ENCODE measurements around the gene PRR36. TPM values are rescaled to one million over a fixed set of nuclear protein-coding genes. Genes with fewer than 3 reads are reported as not detected.

PRR36 gene
- total RNA-seq, 2 donors from 2014 or later = 2.2 to 4.2 TPM

- WGBS = 90% methylated on average over 16 of the region's 20 CpGs
- no peaks in the 10 kb centered on the region for H3K36me3 ChIP-seq
These were observed 28.6 kb downstream of the PRR36 start for GRCh38 chr19:7845390-7846154.

DNA sequence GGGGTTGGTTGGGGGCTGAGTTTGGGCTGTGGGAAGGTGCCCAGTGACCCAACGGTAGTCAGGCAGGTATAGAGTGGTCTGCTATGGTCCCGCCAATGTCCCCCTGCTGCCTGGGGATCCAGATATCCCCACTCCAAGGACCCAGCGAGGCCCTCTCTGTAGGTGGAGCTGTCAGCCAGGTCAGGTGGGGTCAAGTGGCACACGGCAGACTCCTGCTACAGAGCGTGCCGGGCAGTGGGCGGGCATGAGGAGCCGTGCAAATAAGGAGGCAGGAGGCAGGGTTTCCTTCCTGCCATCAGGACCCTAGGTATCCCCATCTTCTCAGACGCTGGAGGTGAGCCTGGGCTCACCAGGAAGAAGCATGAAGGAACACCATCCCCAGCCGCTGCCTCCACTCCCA, 29.2 kb downstream of the PRR36 start:
- Histone ChIP-seq H3K4me1 (replicated peaks) (no peaks in the 10 kb centered on the region), H3K9me3 (no peaks in the 10 kb centered on the region), H3K4me3 (no peak overlapping the region), H3K36me3 (no peaks in the 10 kb centered on the region), H3K27me3 (replicated peaks; ENCODE audit: insufficient read depth) (no peaks in the 10 kb centered on the region), H3K27ac (no peak overlapping the region)
- no peak for DNase-seq (ENCODE audit: low spot score)
- no peak for TF ChIP-seq CTCF (IDR thresholded peaks at IDR 0.05)
- TF ChIP-seq POLR2AphosphoS5 (IDR thresholded peaks at IDR 0.05) = no peak
- WGBS = 82% methylated on average over 10 of the region's 10 CpGs
- intact Hi-C loops (cut with DNase I) = no loop called here

More at GRCh38 chr19:7845390-7846154, 28.6 kb downstream of the PRR36 start:
- DNase-seq (ENCODE audit: low spot score) = no peak
- intact Hi-C loops (cut with DNase I) = no loop called here
- Histone ChIP-seq H3K9me3 (no peaks in the 10 kb centered on the region), H3K4me3 (no peak overlapping the region), H3K27me3 (replicated peaks; ENCODE audit: insufficient read depth) (no peaks in the 10 kb centered on the region), H3K27ac (no peak overlapping the region), H3K4me1 (replicated peaks) (no peaks in the 10 kb centered on the region)
- TF ChIP-seq POLR2AphosphoS5 (IDR thresholded peaks at IDR 0.05) = no peak
- TF ChIP-seq CTCF (IDR thresholded peaks at IDR 0.05) = no peak
- TF ChIP-seq POLR2A (IDR thresholded peaks at IDR 0.05) = no peak

- intact Hi-C loops (cut with DNase I) = no loop called here
- H3K4me3 ChIP-seq = no peak overlapping the region
- WGBS = 88% methylated on average over 5 of the region's 5 CpGs
- no peaks in the 10 kb centered on the region for H3K27me3 ChIP-seq (replicated peaks; ENCODE audit: insufficient read depth)
- H3K36me3 ChIP-seq = no peaks in the 10 kb centered on the region
- TF ChIP-seq POLR2A (IDR thresholded peaks at IDR 0.05) (no peak), POLR2AphosphoS5 (IDR thresholded peaks at IDR 0.05) (no peak), CTCF (IDR thresholded peaks at IDR 0.05) (no peak)
- H3K27ac ChIP-seq = no peak overlapping the region
- H3K9me3 ChIP-seq = no peaks in the 10 kb centered on the region
- DNase-seq (ENCODE audit: low spot score) = no peak
- no peaks in the 10 kb centered on the region for H3K4me1 ChIP-seq (replicated peaks)
These were observed 29.8 kb downstream of the PRR36 start for GRCh38 chr19:7844405-7844804.

DNA sequence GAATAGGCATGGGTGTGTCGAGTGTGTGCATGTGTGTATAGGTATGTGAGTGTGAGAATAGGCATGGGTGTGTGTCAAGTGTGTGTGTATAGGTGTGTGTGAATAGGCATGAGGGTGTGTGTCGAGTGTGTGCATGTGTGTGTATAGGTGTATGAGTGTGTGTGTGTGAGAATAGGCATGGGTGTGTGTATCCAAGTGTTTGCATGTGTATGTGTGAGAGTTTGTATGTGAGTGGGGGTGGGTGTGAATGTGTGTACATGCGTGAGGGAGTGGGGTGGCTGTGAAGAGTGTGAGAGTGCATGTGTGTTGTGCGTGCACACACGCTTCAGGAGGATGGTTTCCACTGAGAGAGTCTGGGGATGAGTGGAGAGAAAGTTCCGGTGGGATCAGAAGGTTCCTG, 30.7 kb downstream of the PRR36 start:
- no peak overlapping the region for H3K27ac ChIP-seq
- 92% methylated on average over 6 of the region's 6 CpGs for WGBS
- intact Hi-C loops (cut with DNase I) = no loop called here
- H3K4me1 ChIP-seq (replicated peaks) = no peaks in the 10 kb centered on the region
- no peaks in the 10 kb centered on the region for H3K9me3 ChIP-seq
- H3K4me3 ChIP-seq = no peak overlapping the region
- H3K36me3 ChIP-seq = no peaks in the 10 kb centered on the region
- TF ChIP-seq POLR2AphosphoS5 (IDR thresholded peaks at IDR 0.05) = no peak
- no peak for TF ChIP-seq POLR2A (IDR thresholded peaks at IDR 0.05)
- no peak for TF ChIP-seq CTCF (IDR thresholded peaks at IDR 0.05)
- H3K27me3 ChIP-seq (replicated peaks; ENCODE audit: insufficient read depth) = no peaks in the 10 kb centered on the region
- DNase-seq (ENCODE audit: low spot score) = no peak

GRCh38 chr19:7842661-7843294, 31.4 kb downstream of the PRR36 start:
- WGBS = 96% methylated on average over 12 of the region's 12 CpGs
- no peak for DNase-seq (ENCODE audit: low spot score)
- no peak overlapping the region for H3K27ac ChIP-seq
- TF ChIP-seq POLR2A (IDR thresholded peaks at IDR 0.05) = no peak
- no peak for TF ChIP-seq CTCF (IDR thresholded peaks at IDR 0.05)
- no peak for TF ChIP-seq POLR2AphosphoS5 (IDR thresholded peaks at IDR 0.05)
- no peaks in the 10 kb centered on the region for H3K36me3 ChIP-seq
- no peaks in the 10 kb centered on the region for H3K9me3 ChIP-seq
- no peak overlapping the region for H3K4me3 ChIP-seq
- intact Hi-C loops (cut with DNase I) = no loop called here
- H3K4me1 ChIP-seq (replicated peaks) = no peaks in the 10 kb centered on the region
- no peaks in the 10 kb centered on the region for H3K27me3 ChIP-seq (replicated peaks; ENCODE audit: insufficient read depth)

Measured in prostate gland (tissue), 2 donors.